ENCODE data around the gene UBE2O.

UBE2O gene

DNA sequence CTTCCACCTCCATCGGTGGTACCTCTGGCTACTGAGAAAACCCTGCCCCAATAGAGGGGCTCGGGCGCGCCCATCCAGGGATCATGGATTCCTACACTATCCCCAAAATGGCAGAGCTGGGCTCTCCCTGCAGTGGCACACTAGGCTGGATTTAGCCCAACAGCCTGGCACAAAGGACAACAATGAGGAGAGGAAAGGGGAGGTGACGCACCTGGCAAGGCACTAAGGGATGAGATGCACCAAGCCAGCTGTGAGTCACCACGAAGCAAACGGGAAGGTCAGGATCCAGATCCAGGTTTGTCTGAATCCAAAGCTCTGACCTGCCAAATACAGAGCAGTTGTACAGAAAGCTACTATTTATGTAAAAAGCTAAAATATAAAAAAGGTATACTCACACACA lies 18.1 kb downstream of the UBE2O start:
- Histone ChIP-seq H3K9ac (ENCODE audit: low read depth, low read length) (no peak overlapping the region), H3K27me3 (ENCODE audit: insufficient read depth, low read length) (no peaks in the 10 kb centered on the region), H3K27ac (ENCODE audit: low read depth, low read length) (no peak overlapping the region), H3K9me3 (ENCODE audit: insufficient read depth, low read depth, low read length) (no peaks in the 10 kb centered on the region), H3K36me3 (ENCODE audit: insufficient read depth, low read length) (no peaks in the 10 kb centered on the region), H3K4me3 (ENCODE audit: low read length) (no peak overlapping the region), H3K4me1 (ENCODE audit: insufficient read depth, low read length) (peaks cover 42% of the 10 kb centered on the region)
- 96% methylated on average over 7 of the region's 7 CpGs for WGBS

DNA sequence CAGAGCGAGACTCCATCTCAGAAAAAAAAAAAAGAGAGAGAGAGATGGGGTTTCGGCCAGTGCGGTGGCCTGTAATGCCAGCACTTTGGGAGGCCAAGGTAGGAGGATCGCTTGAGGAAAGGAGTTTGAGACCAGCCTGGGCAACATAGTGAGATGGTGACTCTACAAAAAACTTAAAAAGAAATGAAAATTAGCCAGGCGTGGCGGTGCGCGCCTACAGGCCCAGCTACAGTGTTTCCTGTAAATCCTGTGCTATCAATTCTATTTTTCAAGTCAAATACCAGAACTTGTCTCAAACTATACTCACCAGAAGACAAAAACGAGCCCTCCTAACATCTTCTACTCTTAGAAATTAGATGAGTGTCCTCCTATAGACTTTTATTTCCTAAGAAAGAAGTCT lies 19.3 kb downstream of the UBE2O start:
- peaks cover 35% of the 10 kb centered on the region for H3K4me1 ChIP-seq (ENCODE audit: insufficient read depth, low read length)
- H3K36me3 ChIP-seq (ENCODE audit: insufficient read depth, low read length): no peaks in the 10 kb centered on the region
- no peaks in the 10 kb centered on the region for H3K27me3 ChIP-seq (ENCODE audit: insufficient read depth, low read length)
- no peaks in the 10 kb centered on the region for H3K9me3 ChIP-seq (ENCODE audit: insufficient read depth, low read depth, low read length)
- H3K27ac ChIP-seq (ENCODE audit: low read depth, low read length): no peak overlapping the region
- WGBS: 95% methylated on average over 9 of the region's 9 CpGs
- no peak overlapping the region for H3K9ac ChIP-seq (ENCODE audit: low read depth, low read length)
- H3K4me3 ChIP-seq (ENCODE audit: low read length): no peak overlapping the region

GRCh38 chr17:76432712-76433336 lies 20.1 kb downstream of the UBE2O start:
- H3K4me1 ChIP-seq (ENCODE audit: insufficient read depth, low read length): peaks cover 28% of the 10 kb centered on the region
- no peaks in the 10 kb centered on the region for H3K9me3 ChIP-seq (ENCODE audit: insufficient read depth, low read depth, low read length)
- H3K9ac ChIP-seq (ENCODE audit: low read depth, low read length): no peak overlapping the region
- H3K27me3 ChIP-seq (ENCODE audit: insufficient read depth, low read length): no peaks in the 10 kb centered on the region
- H3K4me3 ChIP-seq (ENCODE audit: low read length): no peak overlapping the region
- WGBS: 84% methylated on average over 3 of the region's 3 CpGs
- H3K27ac ChIP-seq (ENCODE audit: low read depth, low read length): no peak overlapping the region
- H3K36me3 ChIP-seq (ENCODE audit: insufficient read depth, low read length): no peaks in the 10 kb centered on the region

- WGBS: 87% methylated on average over 6 of the region's 6 CpGs
- Histone ChIP-seq H3K4me1 (ENCODE audit: insufficient read depth, low read length) (peaks cover 28% of the 10 kb centered on the region), H3K27me3 (ENCODE audit: insufficient read depth, low read length) (no peaks in the 10 kb centered on the region), H3K9me3 (ENCODE audit: insufficient read depth, low read depth, low read length) (no peaks in the 10 kb centered on the region), H3K4me3 (ENCODE audit: low read length) (no peak overlapping the region), H3K36me3 (ENCODE audit: insufficient read depth, low read length) (no peaks in the 10 kb centered on the region), H3K27ac (ENCODE audit: low read depth, low read length) (no peak overlapping the region), H3K9ac (ENCODE audit: low read depth, low read length) (no peak overlapping the region)
Observed at GRCh38 chr17:76432004-76432403, 20.9 kb downstream of the UBE2O start.

DNA sequence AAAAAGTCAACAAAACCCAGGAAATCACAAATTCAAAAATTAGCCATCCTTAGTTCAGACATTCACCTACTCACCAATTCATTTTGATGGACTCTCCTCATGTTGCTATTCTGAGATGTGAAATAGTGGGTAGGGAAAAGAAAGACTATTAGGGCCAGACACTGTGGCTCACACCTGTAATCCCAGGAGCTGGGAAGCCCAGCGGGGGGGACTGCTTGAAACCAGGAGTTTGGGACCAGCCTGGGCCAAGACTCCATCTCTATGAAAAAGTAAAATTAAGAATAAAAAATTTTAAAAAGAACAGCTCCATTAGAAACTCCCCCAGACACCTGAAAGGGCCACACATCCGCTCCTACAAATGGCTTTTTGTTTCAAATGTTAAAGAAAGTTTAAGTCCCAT lies 21.4 kb downstream of the UBE2O start:
- WGBS: 73% methylated on average over 2 of the region's 2 CpGs
- H3K4me1 ChIP-seq (ENCODE audit: insufficient read depth, low read length): peaks cover 28% of the 10 kb centered on the region

DNA sequence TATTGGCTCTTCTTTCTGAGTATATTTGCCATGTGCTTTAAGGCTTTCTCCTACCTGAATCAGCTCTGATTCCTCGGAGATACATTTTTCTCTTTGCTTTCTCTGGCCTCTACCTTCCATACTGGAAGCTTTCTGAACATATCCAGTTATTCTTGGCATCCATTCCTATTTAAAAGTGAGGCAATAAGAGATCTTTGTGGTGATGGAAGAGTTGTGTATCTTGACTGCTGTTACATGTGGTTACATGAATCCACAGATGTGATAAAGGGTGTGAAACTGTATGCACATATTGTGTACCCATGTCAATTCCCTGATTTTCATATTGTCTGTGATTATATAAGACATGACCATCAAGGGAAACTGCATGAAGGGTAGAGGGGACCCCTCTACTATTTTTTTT lies 24.4 kb downstream of the UBE2O start:
- Histone ChIP-seq H3K9me3 (ENCODE audit: insufficient read depth, low read depth, low read length) (no peaks in the 10 kb centered on the region), H3K9ac (ENCODE audit: low read depth, low read length) (no peak overlapping the region), H3K36me3 (ENCODE audit: insufficient read depth, low read length) (no peaks in the 10 kb centered on the region), H3K4me1 (ENCODE audit: insufficient read depth, low read length) (peaks cover 28% of the 10 kb centered on the region), H3K27me3 (ENCODE audit: insufficient read depth, low read length) (no peaks in the 10 kb centered on the region), H3K4me3 (ENCODE audit: low read length) (no peak overlapping the region), H3K27ac (ENCODE audit: low read depth, low read length) (no peak overlapping the region)
- WGBS: 100% methylated on average over 1 of the region's 1 CpG

More for the DNA sequence above, 21.4 kb downstream of the UBE2O start:
- no peak overlapping the region for H3K4me3 ChIP-seq (ENCODE audit: low read length)
- no peaks in the 10 kb centered on the region for H3K36me3 ChIP-seq (ENCODE audit: insufficient read depth, low read length)
- H3K27ac ChIP-seq (ENCODE audit: low read depth, low read length): no peak overlapping the region
- H3K9me3 ChIP-seq (ENCODE audit: insufficient read depth, low read depth, low read length): no peaks in the 10 kb centered on the region
- no peaks in the 10 kb centered on the region for H3K27me3 ChIP-seq (ENCODE audit: insufficient read depth, low read length)
- no peak overlapping the region for H3K9ac ChIP-seq (ENCODE audit: low read depth, low read length)

DNA sequence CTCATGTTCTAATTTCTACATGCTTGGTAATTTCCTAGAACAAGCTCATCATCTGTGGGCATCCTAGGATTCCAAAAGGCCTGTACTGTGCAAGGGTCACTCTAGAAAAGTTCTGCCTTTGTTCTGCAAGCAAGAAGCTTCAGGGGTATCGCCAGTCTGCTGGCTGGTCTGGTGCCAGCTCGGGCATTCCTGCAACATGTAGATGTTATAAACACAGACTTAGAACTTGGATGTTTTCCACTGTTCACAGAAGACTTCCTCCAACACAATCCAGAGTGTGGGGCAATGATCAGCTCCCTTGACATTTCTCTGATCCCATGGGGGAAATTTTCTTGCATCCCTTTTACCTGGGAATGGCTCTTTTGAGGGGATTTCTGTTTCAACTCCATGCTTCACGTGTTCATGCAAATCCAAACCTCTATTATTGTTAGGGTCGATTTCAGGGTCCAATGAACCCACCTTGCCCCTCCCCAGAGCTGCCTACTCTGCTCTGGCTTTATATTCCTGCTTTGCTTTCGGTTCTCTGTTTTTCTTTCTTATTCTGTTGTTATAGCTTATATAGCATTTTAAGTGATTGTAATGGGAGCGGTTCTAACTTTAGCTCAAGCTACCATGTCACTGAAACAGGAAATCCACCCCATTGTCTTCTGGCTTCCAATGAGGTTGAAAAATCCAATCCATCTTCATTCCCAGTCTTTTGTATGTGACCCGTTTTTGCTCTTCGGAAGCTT lies 25.3 kb downstream of the UBE2O start:
- Histone ChIP-seq H3K27me3 (ENCODE audit: insufficient read depth, low read length) (no peaks in the 10 kb centered on the region), H3K9ac (ENCODE audit: low read depth, low read length) (no peak overlapping the region), H3K4me3 (ENCODE audit: low read length) (no peak overlapping the region), H3K9me3 (ENCODE audit: insufficient read depth, low read depth, low read length) (no peaks in the 10 kb centered on the region), H3K36me3 (ENCODE audit: insufficient read depth, low read length) (no peaks in the 10 kb centered on the region), H3K4me1 (ENCODE audit: insufficient read depth, low read length) (peaks cover 28% of the 10 kb centered on the region), H3K27ac (ENCODE audit: low read depth, low read length) (no peak overlapping the region)
- WGBS: 93% methylated on average over 7 of the region's 8 CpGs

DNA sequence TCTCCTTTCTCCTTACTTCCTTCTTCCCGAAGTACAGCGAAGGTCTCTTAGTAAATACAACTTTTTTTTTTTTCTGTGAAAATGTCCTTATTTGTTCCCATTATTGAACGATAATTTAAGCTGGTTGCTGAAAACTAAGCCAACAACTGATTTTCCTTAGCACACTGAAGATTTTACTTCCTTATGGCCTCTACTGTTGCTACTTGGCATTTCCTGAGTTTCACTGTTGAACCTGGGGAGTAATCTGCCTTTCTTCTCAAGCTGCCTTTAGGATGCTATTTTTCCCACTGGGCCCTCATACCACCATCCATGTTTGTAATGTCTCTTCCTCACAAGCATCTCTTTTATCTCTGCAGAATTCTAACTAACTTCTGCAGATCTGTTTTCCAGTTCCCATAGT lies 26.1 kb downstream of the UBE2O start:
- H3K36me3 ChIP-seq (ENCODE audit: insufficient read depth, low read length): no peaks in the 10 kb centered on the region
- H3K27me3 ChIP-seq (ENCODE audit: insufficient read depth, low read length): no peaks in the 10 kb centered on the region
- no peak overlapping the region for H3K9ac ChIP-seq (ENCODE audit: low read depth, low read length)
- 98% methylated on average over 3 of the region's 3 CpGs for WGBS
- H3K4me3 ChIP-seq (ENCODE audit: low read length): no peak overlapping the region
- H3K9me3 ChIP-seq (ENCODE audit: insufficient read depth, low read depth, low read length): no peaks in the 10 kb centered on the region
- no peak overlapping the region for H3K27ac ChIP-seq (ENCODE audit: low read depth, low read length)
- peaks cover 21% of the 10 kb centered on the region; the same call in 1 of the 2 replicates for H3K4me1 ChIP-seq (ENCODE audit: insufficient read depth, low read length)

GRCh38 chr17:76422860-76423259 lies 30.1 kb downstream of the UBE2O start:
- H3K4me3 ChIP-seq (ENCODE audit: low read length): no peak overlapping the region
- H3K9me3 ChIP-seq (ENCODE audit: insufficient read depth, low read depth, low read length): no peaks in the 10 kb centered on the region
- 91% methylated on average over 6 of the region's 6 CpGs for WGBS
- H3K4me1 ChIP-seq (ENCODE audit: insufficient read depth, low read length): 0 out of 2 replicates have a peak, but pooled peaks cover 3% of the 10 kb centered on the region
- H3K36me3 ChIP-seq (ENCODE audit: insufficient read depth, low read length): no peaks in the 10 kb centered on the region
- H3K27me3 ChIP-seq (ENCODE audit: insufficient read depth, low read length): no peaks in the 10 kb centered on the region
- H3K27ac ChIP-seq (ENCODE audit: low read depth, low read length): no peak overlapping the region
- H3K9ac ChIP-seq (ENCODE audit: low read depth, low read length): no peak overlapping the region

DNA sequence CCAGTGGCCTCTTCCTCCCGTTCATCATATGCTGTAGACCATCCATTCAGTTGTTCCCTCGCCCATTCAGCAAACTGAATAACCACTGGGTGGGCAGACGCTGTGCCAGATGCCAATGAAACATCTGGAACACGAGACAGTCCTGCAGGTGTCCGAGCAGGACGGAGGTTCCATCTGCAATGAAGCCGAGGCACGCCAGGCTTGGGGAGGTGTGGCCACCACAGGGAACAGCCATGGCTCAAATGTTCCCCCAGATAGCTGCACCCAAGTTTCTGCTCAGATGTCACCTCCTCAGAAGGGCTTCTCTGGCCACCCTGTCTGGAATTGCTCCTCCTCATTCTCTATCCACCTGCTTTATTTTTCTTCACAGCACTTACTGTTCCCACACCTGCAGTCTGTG lies 30.5 kb downstream of the UBE2O start:
- 93% methylated on average over 8 of the region's 8 CpGs for WGBS
- no peaks in the 10 kb centered on the region for H3K27me3 ChIP-seq (ENCODE audit: insufficient read depth, low read length)
- 0 out of 2 replicates have a peak, but pooled peaks cover 3% of the 10 kb centered on the region for H3K4me1 ChIP-seq (ENCODE audit: insufficient read depth, low read length)
- H3K4me3 ChIP-seq (ENCODE audit: low read length): no peak overlapping the region
- H3K27ac ChIP-seq (ENCODE audit: low read depth, low read length): no peak overlapping the region
- H3K9me3 ChIP-seq (ENCODE audit: insufficient read depth, low read depth, low read length): no peaks in the 10 kb centered on the region
- peaks cover 3% of the 10 kb centered on the region; the same call in 1 of the 2 replicates for H3K36me3 ChIP-seq (ENCODE audit: insufficient read depth, low read length)
- H3K9ac ChIP-seq (ENCODE audit: low read depth, low read length): no peak overlapping the region

GRCh38 chr17:76421044-76421407 lies 31.9 kb downstream of the UBE2O start:
- H3K36me3 ChIP-seq (ENCODE audit: insufficient read depth, low read length): peaks cover 10% of the 10 kb centered on the region
- no peak overlapping the region for H3K27ac ChIP-seq (ENCODE audit: low read depth, low read length)
- no peaks in the 10 kb centered on the region for H3K27me3 ChIP-seq (ENCODE audit: insufficient read depth, low read length)
- no peak overlapping the region for H3K4me3 ChIP-seq (ENCODE audit: low read length)
- H3K9me3 ChIP-seq (ENCODE audit: insufficient read depth, low read depth, low read length): no peaks in the 10 kb centered on the region
- H3K9ac ChIP-seq (ENCODE audit: low read depth, low read length): no peak overlapping the region
- WGBS: 75% methylated on average over 7 of the region's 7 CpGs
- 0 out of 2 replicates have a peak, but pooled peaks cover 3% of the 10 kb centered on the region for H3K4me1 ChIP-seq (ENCODE audit: insufficient read depth, low read length)

Measured in HUES64 (cell line).